Common myeloid progenitor, CD34-positive (primary cell): Measurements from ENCODE around the gene ANXA3.
A peak's percentile ranks its signal among the peaks of the same experiment; 100 is the strongest.

Experiments used
- CTCF ChIA-PET: fragments of 350-600 bp; sonication (Branson Sonifier 250); formaldehyde crosslinking; loops from one replicate; lab custom pipeline; 2021; ENCODE audit warnings: antibody characterized with exemption; lab: Charles Lee
- POLR2A ChIA-PET: fragments of 350-600 bp; sonication (Branson Sonifier 250); formaldehyde crosslinking; loops from one replicate; lab custom pipeline; 2021; ENCODE audit warnings: antibody characterized with exemption; lab: Charles Lee
- DNase-seq, 3 donors: peaks; one replicate each; pipeline versions ENCODE4 v3.0.0 to v3.0.0-alpha.2; 2013
- H3K27ac ChIP-seq, 2 experiments: 1 replicate in 1 of 2; 2 replicates in 1 of 2; pipeline ENCODE4 v1.7.0; 2013; ENCODE audit warnings: inconsistent platforms in 2 of 2, low read length in 2 of 2, mild to moderate bottlenecking in 2 of 2, low read depth in 1 of 2, moderate library complexity in 1 of 2; ENCODE audit not compliant: severe bottlenecking in 2 of 2, insufficient read depth in 1 of 2, poor library complexity in 1 of 2
- H3K27me3 ChIP-seq, 5 experiments: replicated peaks in 2 of 5; 1 replicate in 3 of 5; 2 replicates in 2 of 5; pipeline versions ENCODE4 v1.6.1 to v1.7.0; 2013; ENCODE audit warnings: low read length in 4 of 5, mild to moderate bottlenecking in 2 of 5, moderate library complexity in 2 of 5, inconsistent platforms in 1 of 5; ENCODE audit not compliant: insufficient read depth in 5 of 5, control insufficient read depth in 4 of 5
- H3K36me3 ChIP-seq, 4 experiments: 1 replicate in 2 of 4; 2 replicates in 2 of 4; pipeline versions ENCODE4 v1.6.1 to v1.7.0; 2013; ENCODE audit warnings: low read length in 3 of 4, control low read depth in 1 of 4, mild to moderate bottlenecking in 1 of 4; ENCODE audit not compliant: control insufficient read depth in 4 of 4, insufficient read depth in 4 of 4
- H3K4me1 ChIP-seq, 4 experiments: 1 replicate in 3 of 4; 2 replicates in 1 of 4; pipeline versions ENCODE4 v1.6.1 to v1.7.1; 2013; ENCODE audit warnings: low read length in 3 of 4, mild to moderate bottlenecking in 3 of 4, control low read depth in 1 of 4, inconsistent platforms in 1 of 4, moderate library complexity in 1 of 4; ENCODE audit not compliant: control insufficient read depth in 4 of 4, insufficient read depth in 4 of 4; ENCODE audit errors: control extremely low read depth in 1 of 4
- H3K4me3 ChIP-seq, 7 experiments: 1 replicate in 4 of 7; 2 replicates in 3 of 7; pipeline versions ENCODE4 v1.5.1 to v1.7.0; 2013; ENCODE audit warnings: mild to moderate bottlenecking in 7 of 7, low read length in 6 of 7, moderate library complexity in 6 of 7, inconsistent platforms in 2 of 7, low read depth in 2 of 7, control low read depth in 1 of 7; ENCODE audit not compliant: insufficient read depth in 4 of 7, control insufficient read depth in 1 of 7; ENCODE audit errors: extremely low read depth in 1 of 7
- H3K9me3 ChIP-seq, 5 experiments: 1 replicate in 4 of 5; 2 replicates in 1 of 5; pipeline versions ENCODE4 v1.6.1 to v1.7.1; 2013; ENCODE audit warnings: low read length in 4 of 5, mild to moderate bottlenecking in 2 of 5, inconsistent platforms in 1 of 5, low read depth in 1 of 5, moderate library complexity in 1 of 5; ENCODE audit not compliant: control insufficient read depth in 4 of 5, insufficient read depth in 2 of 5; ENCODE audit errors: control extremely low read depth in 1 of 5
- WGBS: methylation state at CpG from one replicate; pipeline ENCODE4 v1.1.5; 2013; ENCODE audit not compliant: insufficient coverage; 5-methylcytosine and 5-hydroxymethylcytosine counted together

Gene ANXA3

DNA sequence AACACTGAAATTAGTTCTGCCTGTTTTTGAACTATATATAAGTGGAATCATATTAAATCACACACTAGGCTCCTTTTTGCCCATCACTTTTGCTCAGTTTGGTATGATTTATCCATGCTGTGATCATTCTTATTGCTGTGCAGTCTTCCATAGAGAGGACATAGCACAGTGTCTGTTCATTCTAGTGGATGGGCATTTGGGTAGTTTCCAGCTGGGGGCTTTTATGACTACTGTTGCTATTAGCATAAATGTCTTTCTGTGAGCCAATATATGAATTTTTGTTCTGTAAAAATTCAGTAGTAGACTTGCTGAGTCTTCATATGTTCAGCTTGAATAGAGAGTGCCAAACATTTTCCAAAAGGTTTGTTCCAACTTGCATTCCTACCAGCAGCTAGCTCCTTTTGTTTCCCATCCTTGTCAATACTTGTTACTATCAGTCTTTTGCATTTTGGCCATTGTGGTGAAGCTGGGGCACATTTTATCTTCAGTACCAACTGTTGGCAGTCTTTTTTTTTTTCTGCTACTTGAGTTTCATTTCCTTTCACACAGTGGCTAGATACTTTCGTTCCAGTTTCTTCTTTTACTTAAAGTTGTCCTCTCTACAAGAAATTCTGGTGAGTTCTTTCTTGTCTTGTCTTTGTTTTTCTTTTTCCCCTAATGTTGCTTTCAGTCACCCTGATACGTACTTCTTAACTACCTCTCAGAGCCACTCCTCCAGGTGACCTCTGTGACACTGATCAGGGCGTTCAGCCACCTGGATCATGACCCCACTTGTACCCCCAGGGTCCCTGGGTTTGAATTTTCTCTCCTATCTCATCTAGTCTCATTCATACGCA, 87.0 kb downstream of the ANXA3 start:
- ChIA-PET POLR2A (interaction anchor here (0.8 kb wide), 1 partner anchor 52 kb away, joined by 3 read pairs; no protein-coding TSS in a partner anchor), CTCF (interaction anchor here (1.0 to 1.2 kb wide), 3 partner anchors 9 to 29 kb away, joined by 3 to 4 read pairs (median 3); no protein-coding TSS in a partner anchor)
- Histone ChIP-seq H3K4me3 (peak overlapping the region in 1 of 7 experiments; percentile 6), H3K27ac (peak overlapping the region; percentile 59 to 81), H3K36me3 (no peaks in the 10 kb centered on the region), H3K27me3 (no peaks in the 10 kb centered on the region), H3K9me3 (no peaks in the 10 kb centered on the region), H3K4me1 (peaks cover 5 to 39% (median 32%) of the 10 kb centered on the region in 4 experiments)
- WGBS, result 45% methylated on average over 3 of the region's 4 CpGs
- DNase-seq, result peak; percentile 65 to 90 (median 83)

DNA sequence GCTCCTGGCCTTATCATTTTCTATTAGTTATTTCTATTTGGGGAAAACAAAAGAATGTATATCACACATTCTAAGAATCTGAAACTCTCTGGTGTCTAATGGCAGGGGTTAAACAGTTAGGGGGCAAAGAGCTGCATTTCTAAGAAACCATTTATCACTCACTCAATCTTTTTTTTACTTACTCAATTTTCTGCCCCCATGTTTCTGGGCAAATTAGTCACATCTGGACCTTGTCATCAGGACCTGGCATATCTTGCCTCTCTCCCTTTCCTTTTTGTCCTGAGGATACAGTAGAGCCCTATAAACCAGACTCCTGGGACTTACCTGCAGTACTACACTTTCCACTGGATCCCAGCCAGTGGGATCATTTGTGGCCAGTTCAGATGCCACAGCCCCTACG, 89.1 kb downstream of the ANXA3 start:
- no peaks in the 10 kb centered on the region for H3K36me3 ChIP-seq
- no peaks in the 10 kb centered on the region for H3K27me3 ChIP-seq
- no peak overlapping the region for H3K4me3 ChIP-seq
- no peak overlapping the region for H3K27ac ChIP-seq
- POLR2A ChIA-PET, result no interaction called here
- DNase-seq, result no peak
- no peaks in the 10 kb centered on the region for H3K9me3 ChIP-seq
- 83% methylated on average over 1 of the region's 1 CpG for WGBS
- peaks cover 5 to 53% (median 36%) of the 10 kb centered on the region in 4 experiments for H3K4me1 ChIP-seq
- CTCF ChIA-PET, result interaction anchor here (1.0 kb wide), 1 partner anchor 12 kb away, joined by 5 read pairs; no protein-coding TSS in a partner anchor

- POLR2A ChIA-PET, result no interaction called here
- H3K4me3 ChIP-seq, result no peak overlapping the region
- peak in 1 of 3 donors; percentile 64 for DNase-seq
- no peaks in the 10 kb centered on the region for H3K9me3 ChIP-seq
- H3K27ac ChIP-seq, result no peak overlapping the region
- CTCF ChIA-PET, result interaction anchor here (1.0 to 4.9 kb wide), 6 partner anchors 11 to 218 kb away, joined by 3 to 23 read pairs (median 3); no protein-coding TSS in a partner anchor
- no peaks in the 10 kb centered on the region for H3K27me3 ChIP-seq
- H3K4me1 ChIP-seq, result peaks cover 0 to 59% (median 46%) of the 10 kb centered on the region in 4 experiments
- no peaks in the 10 kb centered on the region for H3K36me3 ChIP-seq
- WGBS, result 67% methylated on average over 2 of the region's 2 CpGs
Measured at GRCh38 chr4:78642934-78643333, 91.4 kb downstream of the ANXA3 start.

- no peaks in the 10 kb centered on the region for H3K27me3 ChIP-seq
- DNase-seq, result no peak
- H3K27ac ChIP-seq, result no peak overlapping the region
- no peak overlapping the region for H3K4me3 ChIP-seq
- peaks cover 0 to 56% (median 38%) of the 10 kb centered on the region in 4 experiments for H3K4me1 ChIP-seq
- ChIA-PET POLR2A (interaction anchor here (0.8 kb wide), 1 partner anchor 204 kb away, joined by 3 read pairs; no protein-coding TSS in a partner anchor), CTCF (interaction anchor here (0.6 to 4.9 kb wide), 17 partner anchors 10 to 185 kb away, joined by 3 to 24 read pairs (median 4); no protein-coding TSS in a partner anchor)
- H3K36me3 ChIP-seq, result no peaks in the 10 kb centered on the region
- H3K9me3 ChIP-seq, result no peaks in the 10 kb centered on the region
Measured at GRCh38 chr4:78644063-78644691, 92.6 kb downstream of the ANXA3 start.

DNA sequence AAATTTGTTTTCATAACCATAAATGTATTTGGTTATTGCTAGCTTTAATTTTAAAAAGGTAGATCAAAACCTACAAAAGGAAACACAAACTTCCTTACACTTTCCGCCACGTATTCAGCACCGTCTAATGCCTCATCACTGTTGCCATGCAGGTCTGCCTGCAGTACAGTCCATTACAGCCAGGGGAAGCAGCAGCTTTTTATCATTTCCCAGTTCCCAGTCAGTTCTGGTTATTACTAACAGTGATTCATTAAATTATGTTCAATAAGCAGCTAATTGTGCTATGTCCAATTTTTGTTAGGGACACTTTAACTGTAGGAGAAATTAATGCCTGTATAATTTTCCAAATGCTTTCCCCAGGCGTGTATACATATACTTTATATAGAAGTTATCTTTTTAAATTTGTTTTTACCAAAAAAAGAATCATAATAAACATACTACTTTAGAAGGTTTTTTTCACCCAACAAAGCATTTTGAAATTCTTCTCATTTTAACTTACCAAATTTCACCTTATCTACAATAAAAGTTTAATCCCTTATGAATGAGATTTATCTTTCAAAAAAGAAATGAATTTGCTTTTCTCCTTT, 93.3 kb downstream of the ANXA3 start:
- POLR2A ChIA-PET, result interaction anchor here (0.8 kb wide), 1 partner anchor 204 kb away, joined by 3 read pairs; no protein-coding TSS in a partner anchor
- DNase-seq, result peak; percentile 82 to 85 (median 84)
- Histone ChIP-seq H3K36me3 (no peaks in the 10 kb centered on the region), H3K27me3 (no peaks in the 10 kb centered on the region), H3K27ac (no peak overlapping the region), H3K4me3 (no peak overlapping the region), H3K9me3 (no peaks in the 10 kb centered on the region), H3K4me1 (peaks cover 2 to 56% (median 38%) of the 10 kb centered on the region in 4 experiments)
- CTCF ChIA-PET, result interaction anchor here (0.6 to 4.9 kb wide), 17 partner anchors 9 to 205 kb away, joined by 3 to 24 read pairs (median 4); no protein-coding TSS in a partner anchor
- WGBS, result no CpG with 5 or more reads among the region's 4 CpGs

GRCh38 chr4:78645853-78646757, 94.5 kb downstream of the ANXA3 start:
- H3K9me3 ChIP-seq, result no peaks in the 10 kb centered on the region
- no peak overlapping the region for H3K4me3 ChIP-seq
- H3K36me3 ChIP-seq, result no peaks in the 10 kb centered on the region
- ChIA-PET POLR2A (interaction anchor here (0.5 kb wide), 1 partner anchor 587 kb away, joined by 4 read pairs; no protein-coding TSS in a partner anchor), CTCF (interaction anchor here (1.0 to 4.9 kb wide), 11 partner anchors 8 to 204 kb away, joined by 3 to 24 read pairs (median 4); no protein-coding TSS in a partner anchor)
- H3K4me1 ChIP-seq, result peaks cover 10 to 58% (median 43%) of the 10 kb centered on the region in 4 experiments
- no peaks in the 10 kb centered on the region for H3K27me3 ChIP-seq
- DNase-seq, result peak in 2 of 3 donors; percentile 67 to 70
- WGBS, result 35% methylated on average over 10 of the region's 10 CpGs
- H3K27ac ChIP-seq, result peak overlapping the region in 1 of 2 experiments; percentile 60
